Measurements from ENCODE around the gene ESF1. TPM values are rescaled to one million over a fixed set of nuclear protein-coding genes. Genes with fewer than 3 reads are reported as not detected.

Gene ESF1
- polyA plus RNA-seq, 1 experiment = 6.2 TPM

DNA sequence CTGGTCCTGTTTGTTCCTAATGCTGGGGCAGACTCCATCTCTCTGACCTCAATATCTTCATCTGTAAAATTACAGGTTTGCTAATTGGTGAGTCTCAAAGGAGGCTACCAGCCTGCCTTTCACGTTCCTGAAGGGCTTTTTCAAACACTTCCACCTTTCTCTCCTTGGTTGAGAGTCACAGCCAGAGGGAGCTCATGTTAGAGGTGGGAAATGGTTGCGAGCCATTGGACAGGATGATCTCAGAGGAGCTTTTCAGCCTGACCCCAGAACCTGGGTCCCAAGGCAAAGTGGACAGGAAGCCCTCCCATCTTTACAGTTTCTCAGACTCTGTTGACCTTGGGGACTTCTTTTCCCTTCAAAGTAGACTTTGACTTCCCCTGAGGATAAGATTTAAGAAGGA is 37.7 kb upstream of the ESF1 start:
- ChIA-PET POLR2A (no interaction called here), CTCF (interaction anchor here (1.0 to 5.9 kb wide), 4 partner anchors 12 to 231 kb away, joined by 4 to 59 read pairs (median 4); no protein-coding TSS in a partner anchor)
- TF ChIP-seq, protein P1, sequence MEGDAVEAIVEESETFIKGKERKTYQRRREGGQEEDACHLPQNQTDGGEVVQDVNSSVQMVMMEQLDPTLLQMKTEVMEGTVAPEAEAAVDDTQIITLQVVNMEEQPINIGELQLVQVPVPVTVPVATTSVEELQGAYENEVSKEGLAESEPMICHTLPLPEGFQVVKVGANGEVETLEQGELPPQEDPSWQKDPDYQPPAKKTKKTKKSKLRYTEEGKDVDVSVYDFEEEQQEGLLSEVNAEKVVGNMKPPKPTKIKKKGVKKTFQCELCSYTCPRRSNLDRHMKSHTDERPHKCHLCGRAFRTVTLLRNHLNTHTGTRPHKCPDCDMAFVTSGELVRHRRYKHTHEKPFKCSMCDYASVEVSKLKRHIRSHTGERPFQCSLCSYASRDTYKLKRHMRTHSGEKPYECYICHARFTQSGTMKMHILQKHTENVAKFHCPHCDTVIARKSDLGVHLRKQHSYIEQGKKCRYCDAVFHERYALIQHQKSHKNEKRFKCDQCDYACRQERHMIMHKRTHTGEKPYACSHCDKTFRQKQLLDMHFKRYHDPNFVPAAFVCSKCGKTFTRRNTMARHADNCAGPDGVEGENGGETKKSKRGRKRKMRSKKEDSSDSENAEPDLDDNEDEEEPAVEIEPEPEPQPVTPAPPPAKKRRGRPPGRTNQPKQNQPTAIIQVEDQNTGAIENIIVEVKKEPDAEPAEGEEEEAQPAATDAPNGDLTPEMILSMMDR (IDR thresholded peaks at IDR 0.05; ENCODE audit: low read depth, low read length) = no peak
- H3K27ac ChIP-seq (ENCODE audit: low read depth, low read length) = no peak overlapping the region
- H3K27me3 ChIP-seq (ENCODE audit: control insufficient read depth, insufficient read depth, low read length) = no peaks in the 10 kb centered on the region
- H3K9me3 ChIP-seq (ENCODE audit: control insufficient read depth, insufficient read depth, low read length) = no peaks in the 10 kb centered on the region
- DNase-seq (ENCODE audit: low read depth, low spot score) = no peak
- H3K4me3 ChIP-seq (ENCODE audit: low read depth, low read length) = no peak overlapping the region

DNA sequence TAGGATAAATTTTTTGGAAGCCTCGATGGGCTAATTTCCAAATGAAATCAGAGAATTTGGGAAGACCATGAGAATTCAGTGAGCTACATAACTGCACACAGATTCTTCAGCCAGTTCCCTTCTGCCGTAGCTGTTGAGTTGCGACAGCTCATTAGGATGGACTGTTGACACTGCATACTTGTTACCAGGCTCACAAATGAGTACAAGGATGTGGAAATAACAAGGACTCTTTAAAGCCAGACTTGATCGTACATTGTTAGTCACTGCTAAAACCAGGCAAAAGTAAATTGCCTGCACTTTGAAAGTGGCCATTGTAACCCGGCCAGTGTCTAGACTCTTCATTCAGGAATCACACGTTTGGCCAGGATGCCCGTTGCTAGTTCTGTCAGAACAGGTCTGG is 37.2 kb upstream of the ESF1 start:
- Histone ChIP-seq H3K27me3 (ENCODE audit: control insufficient read depth, insufficient read depth, low read length) (no peaks in the 10 kb centered on the region), H3K9me3 (ENCODE audit: control insufficient read depth, insufficient read depth, low read length) (no peaks in the 10 kb centered on the region), H3K4me3 (ENCODE audit: low read depth, low read length) (no peak overlapping the region), H3K27ac (ENCODE audit: low read depth, low read length) (no peak overlapping the region)
- POLR2A ChIA-PET = no interaction called here
- no peak for DNase-seq (ENCODE audit: low read depth, low spot score)
- CTCF ChIA-PET = interaction anchor here (1.3 to 5.9 kb wide), 4 partner anchors 14 to 232 kb away, joined by 4 to 59 read pairs (median 24); no protein-coding TSS in a partner anchor
- TF ChIP-seq, protein P1 (IDR thresholded peaks at IDR 0.05; ENCODE audit: low read depth, low read length) = no peak

DNA sequence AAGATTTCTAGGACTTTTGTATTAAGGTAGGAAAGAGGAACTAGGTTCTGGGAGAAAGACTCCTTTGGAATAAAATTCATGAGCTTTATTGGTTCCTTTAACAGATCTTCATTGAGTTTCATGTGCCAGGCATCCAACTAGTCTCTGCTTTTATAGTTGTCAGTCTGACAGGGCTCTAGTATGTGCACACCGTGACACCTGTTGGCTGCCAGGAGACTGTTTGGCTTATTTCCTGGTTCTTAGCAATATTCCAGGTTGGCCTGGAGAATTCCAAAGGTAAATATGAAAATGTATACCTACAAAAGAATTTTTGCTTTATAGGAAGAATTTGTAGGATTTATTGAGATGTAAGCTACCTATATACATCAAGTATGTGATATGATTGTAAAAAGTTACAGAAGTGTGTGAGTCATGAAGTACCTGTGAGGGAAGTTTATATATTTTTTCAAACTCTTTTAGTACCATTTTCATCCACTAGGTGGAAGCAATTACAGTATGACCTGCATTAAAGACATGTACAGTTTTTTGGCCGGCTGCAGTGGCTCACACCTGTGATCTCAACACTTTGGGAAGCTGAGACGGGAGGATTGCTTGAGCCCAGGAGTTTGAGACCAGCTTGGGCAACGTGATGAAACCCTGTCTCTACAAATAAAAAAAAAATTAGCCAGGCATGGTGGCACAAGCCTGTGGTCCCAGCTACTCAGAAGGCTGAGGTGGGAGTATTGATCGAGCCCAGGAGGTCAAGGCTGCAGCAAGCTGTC is 35.3 kb upstream of the ESF1 start:
- CTCF ChIA-PET = interaction anchor here (0.5 to 5.9 kb wide), 30 partner anchors 8 to 856 kb away, joined by 3 to 59 read pairs (median 4); partner anchors contain the start of gene MACROD2
- no peak overlapping the region for H3K27ac ChIP-seq (ENCODE audit: low read depth, low read length)
- H3K27me3 ChIP-seq (ENCODE audit: control insufficient read depth, insufficient read depth, low read length) = no peaks in the 10 kb centered on the region

DNA sequence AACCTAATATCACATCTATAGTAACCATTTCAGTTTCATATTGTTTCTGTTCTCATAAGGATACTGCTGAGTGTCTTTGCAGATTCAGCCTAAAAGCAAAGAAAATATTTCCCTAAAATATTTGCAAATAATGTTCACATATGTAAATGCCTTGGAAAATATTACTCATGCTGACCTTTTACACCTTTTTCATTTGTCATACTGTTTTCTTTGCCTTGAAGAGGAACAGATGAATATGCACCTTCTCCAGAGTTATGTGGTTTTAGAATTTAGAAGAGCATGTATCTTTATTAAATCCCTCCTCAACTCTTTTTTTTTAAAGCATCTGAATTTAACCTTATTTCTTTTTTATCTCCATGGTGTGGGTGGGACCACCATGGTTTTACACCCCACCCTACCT is 32.6 kb upstream of the ESF1 start:
- POLR2A ChIA-PET = no interaction called here

More for the DNA sequence above, 35.3 kb upstream of the ESF1 start:
- POLR2A ChIA-PET = no interaction called here
- DNase-seq (ENCODE audit: low read depth, low spot score) = no peak
- TF ChIP-seq, protein P1 (IDR thresholded peaks at IDR 0.05; ENCODE audit: low read depth, low read length) = peak; percentile 70
- H3K9me3 ChIP-seq (ENCODE audit: control insufficient read depth, insufficient read depth, low read length) = no peaks in the 10 kb centered on the region
- H3K4me3 ChIP-seq (ENCODE audit: low read depth, low read length) = no peak overlapping the region

More for the DNA sequence above, 32.6 kb upstream of the ESF1 start:
- no peak for DNase-seq (ENCODE audit: low read depth, low spot score)
- H3K4me3 ChIP-seq (ENCODE audit: low read depth, low read length) = no peak overlapping the region
- TF ChIP-seq, protein P1 (IDR thresholded peaks at IDR 0.05; ENCODE audit: low read depth, low read length) = no peak
- no peak overlapping the region for H3K27ac ChIP-seq (ENCODE audit: low read depth, low read length)
- no peaks in the 10 kb centered on the region for H3K27me3 ChIP-seq (ENCODE audit: control insufficient read depth, insufficient read depth, low read length)
- no peaks in the 10 kb centered on the region for H3K9me3 ChIP-seq (ENCODE audit: control insufficient read depth, insufficient read depth, low read length)
- CTCF ChIA-PET = interaction anchor here (1.4 to 5.9 kb wide), 3 partner anchors 9 to 698 kb away, joined by 3 to 59 read pairs (median 43); no protein-coding TSS in a partner anchor

Measured in AG04450 (cell line).